T-helper 2 cell treated with Interferon-gamma antibody and Interleukin-4, amounts not matched to agents 5 μg/mL and 100 μg/mL, for 36 hours (primary cell): ENCODE results near the gene FARP2.
"Not testable (repeated sequence)": the region's sequence is repeated elsewhere in the genome, so short reads cannot be mapped to it uniquely, and the experiment has no call there.

Experiments used
- DNase-seq: peaks from one replicate; pipeline ENCODE4 v3.0.0; 2021; ENCODE audit warnings: low spot score
- H3K27ac Mint-ChIP-seq: one replicate; pipeline ENCODE4 v1.8.0; 2021; ENCODE audit warnings: mild to moderate bottlenecking, mixed read lengths
- H3K27me3 Mint-ChIP-seq: one replicate; pipeline ENCODE4 v1.8.0; 2021; ENCODE audit warnings: low read depth, mixed read lengths
- H3K36me3 Mint-ChIP-seq: one replicate; pipeline ENCODE4 v1.8.0; 2021; ENCODE audit warnings: low read depth, mixed read lengths
- H3K4me1 Mint-ChIP-seq: one replicate; pipeline ENCODE4 v1.8.0; 2021; ENCODE audit warnings: low read depth, mixed read lengths
- H3K4me3 Mint-ChIP-seq: one replicate; pipeline ENCODE4 v1.8.0; 2022; ENCODE audit warnings: mild to moderate bottlenecking, moderate library complexity, mixed read lengths
- H3K9me3 Mint-ChIP-seq: one replicate; pipeline ENCODE4 v1.8.0; 2021; ENCODE audit warnings: mixed read lengths

FARP2 gene

DNA sequence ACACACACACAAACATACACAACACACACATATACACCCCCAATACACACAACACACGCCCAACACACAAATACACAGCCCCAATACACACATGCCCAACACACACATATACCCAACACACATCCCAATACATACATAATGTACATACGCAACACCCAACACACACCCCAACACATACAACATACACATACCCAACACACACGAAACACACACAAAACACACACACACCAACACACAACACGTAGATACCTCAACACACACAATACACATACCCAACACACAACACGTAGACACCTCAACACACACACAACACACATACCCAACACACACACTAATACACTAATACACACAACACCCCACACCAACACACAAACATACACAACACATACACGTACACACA is 161.2 kb downstream of the FARP2 start:
- H3K4me1 Mint-ChIP-seq, result peaks cover 17% of the 10 kb centered on the region
- peaks cover 8% of the 10 kb centered on the region for H3K9me3 Mint-ChIP-seq
- H3K27me3 Mint-ChIP-seq, result peaks cover 5% of the 10 kb centered on the region
- DNase-seq, result no peak
- H3K27ac Mint-ChIP-seq, result peak overlapping the region; percentile 42
- H3K36me3 Mint-ChIP-seq, result peaks cover 2% of the 10 kb centered on the region
- H3K4me3 Mint-ChIP-seq, result no peak overlapping the region

DNA sequence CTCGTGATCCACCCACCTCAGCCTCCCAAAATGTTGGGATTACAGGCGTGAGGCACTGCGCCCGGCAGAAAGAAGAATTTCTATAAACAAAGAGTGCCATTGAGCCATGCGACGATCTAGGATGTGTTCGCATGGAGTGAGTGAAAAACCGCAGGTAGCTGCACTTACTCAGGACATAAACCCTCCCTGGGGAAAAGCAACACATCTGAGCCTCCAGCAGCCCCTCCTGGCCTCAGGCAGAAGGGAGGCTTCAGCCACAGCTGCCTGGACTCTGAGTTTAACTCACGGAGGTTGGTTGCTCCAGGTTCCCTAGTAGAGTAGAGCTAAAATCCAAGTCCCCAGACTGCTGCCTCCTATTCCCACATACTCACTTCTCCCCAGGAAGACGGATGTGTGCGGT is 163.6 kb downstream of the FARP2 start:
- Mint-ChIP-seq H3K36me3 (peaks cover 2% of the 10 kb centered on the region), H3K9me3 (peaks cover 8% of the 10 kb centered on the region), H3K27me3 (peaks cover 9% of the 10 kb centered on the region), H3K4me1 (peaks cover 17% of the 10 kb centered on the region), H3K4me3 (no peak overlapping the region), H3K27ac (no peak overlapping the region)
- DNase-seq, result no peak

DNA sequence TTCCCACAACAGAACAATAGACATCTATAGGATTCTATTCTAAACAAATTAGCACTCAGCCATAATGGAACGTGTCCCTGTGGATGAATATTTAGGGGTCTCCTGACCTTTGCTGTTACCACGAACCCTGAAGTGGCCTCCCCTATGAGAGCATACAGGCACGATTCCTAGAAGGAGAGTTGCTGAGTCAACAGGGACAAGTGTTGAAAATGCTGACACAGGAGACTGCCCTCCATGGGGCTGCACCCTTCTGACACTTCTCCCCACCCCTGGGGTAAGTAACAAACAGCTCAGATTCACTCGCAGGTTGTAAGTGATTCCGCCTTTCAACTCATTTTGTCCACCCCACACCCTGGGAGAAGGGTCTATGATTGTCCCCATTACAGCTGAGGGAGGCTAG is 166.4 kb downstream of the FARP2 start:
- Mint-ChIP-seq H3K4me1 (peaks cover 1% of the 10 kb centered on the region), H3K27me3 (peaks cover 11% of the 10 kb centered on the region), H3K9me3 (peaks cover 6% of the 10 kb centered on the region), H3K36me3 (no peaks in the 10 kb centered on the region), H3K27ac (no peak overlapping the region), H3K4me3 (no peak overlapping the region)
- no peak for DNase-seq

DNA sequence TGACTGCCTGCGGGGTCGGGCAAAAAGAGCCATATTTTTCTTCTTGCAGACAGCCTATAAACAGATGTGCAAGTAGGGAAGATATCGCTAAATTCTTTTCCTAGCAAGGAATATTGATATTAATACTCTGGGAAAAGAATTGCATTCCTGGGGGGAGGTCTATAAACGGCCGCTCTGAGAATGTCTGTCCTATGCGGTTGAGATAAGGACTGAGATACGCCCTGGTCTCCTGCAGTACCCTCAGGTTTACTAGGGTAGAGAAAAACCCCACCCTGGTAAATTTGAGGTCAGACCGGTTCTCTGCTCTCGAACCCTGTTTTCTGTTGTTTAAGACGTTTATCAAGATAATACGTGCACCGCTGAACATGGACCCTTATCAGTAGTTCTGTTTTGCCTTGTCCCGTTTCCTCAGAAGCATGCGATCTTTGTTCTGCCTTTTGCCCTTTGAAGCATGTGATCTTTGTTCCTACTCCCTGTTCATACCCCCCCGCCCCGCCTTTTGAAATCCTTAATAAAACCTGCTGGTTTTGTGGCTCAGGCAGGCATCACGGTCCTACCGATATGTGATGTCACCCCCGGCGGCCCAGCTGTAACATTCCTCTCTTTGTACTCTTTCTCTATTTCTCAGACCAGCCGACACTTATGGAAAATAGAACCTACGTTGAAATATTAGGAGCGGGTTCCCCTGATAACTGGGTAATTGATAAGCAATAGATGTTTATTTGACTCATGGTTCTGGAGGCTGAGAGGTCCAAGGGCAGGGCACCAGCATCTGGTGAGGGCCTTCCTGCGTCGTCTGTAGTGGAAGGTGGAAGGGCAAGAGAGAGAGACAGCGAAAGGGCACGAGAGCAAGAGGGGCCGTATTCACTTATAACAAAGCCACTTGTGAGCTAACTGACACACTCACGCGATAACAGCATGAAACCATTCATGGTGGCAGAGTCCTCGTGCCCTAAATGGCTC is 170.0 kb downstream of the FARP2 start:
- not testable (repeated sequence) for H3K4me3 Mint-ChIP-seq, H3K27ac Mint-ChIP-seq

DNA sequence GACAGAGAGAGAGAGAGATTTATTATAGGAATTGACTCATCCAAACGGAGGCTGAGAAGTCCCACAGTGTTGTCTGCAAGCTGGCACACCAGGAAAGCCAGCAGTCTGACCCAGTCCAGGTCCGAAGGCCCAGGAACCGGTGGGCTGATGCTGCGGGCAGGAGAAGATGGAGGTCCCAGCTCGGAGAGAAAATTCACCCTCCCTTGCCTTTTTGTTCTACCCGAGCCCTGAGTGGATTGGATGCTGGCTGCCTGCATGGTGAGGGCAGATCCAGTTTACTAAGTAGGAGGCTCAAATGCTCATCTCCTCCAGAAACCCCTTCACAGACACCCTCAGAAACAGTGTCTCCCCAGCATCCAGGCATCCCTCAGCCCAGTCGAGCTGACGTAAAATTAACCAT is 174.5 kb downstream of the FARP2 start:
- Mint-ChIP-seq H3K36me3 (no peaks in the 10 kb centered on the region), H3K27me3 (no peaks in the 10 kb centered on the region), H3K9me3 (peaks cover 4% of the 10 kb centered on the region), H3K27ac (no peak overlapping the region), H3K4me1 (no peaks in the 10 kb centered on the region), H3K4me3 (no peak overlapping the region)
- DNase-seq, result no peak

More for the DNA sequence above, 170.0 kb downstream of the FARP2 start:
- DNase-seq, H3K4me1 Mint-ChIP-seq, H3K27me3 Mint-ChIP-seq, H3K36me3 Mint-ChIP-seq, H3K9me3 Mint-ChIP-seq: not testable (repeated sequence)

DNA sequence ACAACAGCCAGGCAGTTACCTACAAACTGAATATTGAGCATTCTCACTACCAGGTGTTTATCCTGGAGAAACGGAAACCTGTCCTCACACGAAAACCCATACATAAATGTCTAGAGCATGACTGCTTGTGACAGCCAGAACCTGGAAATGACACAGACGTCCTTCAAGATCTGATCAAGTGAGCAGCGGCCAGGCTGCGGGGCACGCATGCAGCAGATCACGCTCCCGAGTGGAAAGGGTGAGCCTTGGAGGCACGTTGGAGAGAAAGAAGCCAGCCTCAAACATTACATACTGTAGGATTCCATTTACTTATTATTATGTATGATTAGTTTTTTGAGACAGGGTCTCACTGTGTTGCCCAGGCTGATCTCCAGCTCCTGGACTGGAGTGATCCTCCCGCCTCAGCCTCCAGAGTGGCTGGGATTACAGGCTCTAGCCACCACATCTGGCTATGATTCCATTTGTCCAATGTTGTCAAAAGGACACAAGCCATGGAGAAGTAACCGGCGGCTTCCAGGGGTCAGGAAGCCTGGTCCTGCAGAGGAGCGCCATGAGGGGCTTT is 175.2 kb downstream of the FARP2 start:
- Mint-ChIP-seq H3K27me3 (no peaks in the 10 kb centered on the region), H3K27ac (no peak overlapping the region), H3K4me3 (no peak overlapping the region), H3K36me3 (no peaks in the 10 kb centered on the region), H3K9me3 (peaks cover under 1% of the 10 kb centered on the region), H3K4me1 (no peaks in the 10 kb centered on the region)
- DNase-seq, result no peak

DNA sequence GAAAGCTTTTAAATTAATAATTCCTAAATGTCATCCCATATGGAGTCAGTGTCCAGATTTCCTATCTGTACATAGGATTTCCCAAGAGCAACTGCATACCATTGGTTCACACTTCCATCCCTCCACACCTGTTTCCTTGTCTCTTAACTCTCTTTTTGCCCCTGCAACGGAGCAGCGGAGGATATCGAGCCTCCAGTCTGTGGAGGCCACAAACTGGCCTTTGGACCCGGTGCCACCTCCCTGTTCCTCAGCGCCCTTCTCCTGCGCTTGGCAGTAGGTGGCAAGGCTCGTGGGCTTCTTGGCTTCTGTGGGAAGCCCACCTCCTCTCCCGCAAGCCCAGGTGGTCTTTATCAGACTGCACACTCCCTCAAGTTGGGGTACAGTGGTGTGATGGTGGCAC is 176.1 kb downstream of the FARP2 start:
- DNase-seq, result no peak
- H3K27me3 Mint-ChIP-seq, result no peaks in the 10 kb centered on the region

DNA sequence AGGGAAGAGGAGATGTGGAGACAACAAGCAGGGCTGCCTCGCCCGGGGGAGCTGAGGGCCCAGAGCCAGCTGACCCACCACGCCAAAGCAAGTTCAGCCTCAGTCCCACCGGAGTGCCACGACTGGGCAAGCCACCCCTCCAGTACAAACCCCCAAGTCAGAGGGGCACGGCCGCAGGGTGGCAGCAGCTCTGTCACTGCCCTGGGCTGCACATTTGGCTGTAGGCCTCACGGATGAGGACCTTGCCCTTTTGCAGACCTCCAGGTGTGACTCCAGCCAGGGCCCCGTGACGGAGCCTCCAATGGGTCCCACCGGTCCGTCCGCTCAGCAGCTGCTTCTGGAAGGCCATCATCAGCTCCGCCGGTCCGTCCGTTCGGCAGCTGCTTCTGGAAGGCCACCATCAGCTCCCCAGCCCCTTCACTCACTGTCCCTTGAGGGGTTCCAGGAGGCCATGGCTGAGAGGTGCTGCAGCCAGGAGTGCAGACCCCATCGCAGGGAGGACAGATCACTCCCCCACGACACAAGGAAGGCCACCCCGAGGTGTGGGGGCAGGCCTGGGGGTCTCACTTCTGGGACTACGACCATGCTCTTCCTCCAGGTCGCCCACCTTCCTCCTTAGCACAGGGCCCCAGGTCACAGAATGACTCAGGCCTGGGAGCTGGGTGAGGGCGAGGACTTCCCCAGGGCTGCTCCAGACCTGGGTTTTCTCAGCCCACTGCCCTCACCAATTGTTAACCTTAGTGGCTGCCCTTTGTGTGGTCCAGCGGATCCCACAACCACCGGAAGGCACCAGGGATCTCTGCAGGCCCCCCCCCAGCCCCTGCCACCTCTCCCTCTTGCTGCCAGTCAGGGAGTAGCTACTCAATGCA is 176.9 kb downstream of the FARP2 start:
- Mint-ChIP-seq H3K27ac (no peak overlapping the region), H3K27me3 (no peaks in the 10 kb centered on the region), H3K4me3 (no peak overlapping the region), H3K4me1 (no peaks in the 10 kb centered on the region), H3K36me3 (no peaks in the 10 kb centered on the region), H3K9me3 (no peaks in the 10 kb centered on the region)
- no peak for DNase-seq

More for the DNA sequence above, 176.1 kb downstream of the FARP2 start:
- H3K4me1 Mint-ChIP-seq, result no peaks in the 10 kb centered on the region
- H3K36me3 Mint-ChIP-seq, result no peaks in the 10 kb centered on the region
- H3K4me3 Mint-ChIP-seq, result no peak overlapping the region
- H3K9me3 Mint-ChIP-seq, result no peaks in the 10 kb centered on the region
- H3K27ac Mint-ChIP-seq, result no peak overlapping the region

DNA sequence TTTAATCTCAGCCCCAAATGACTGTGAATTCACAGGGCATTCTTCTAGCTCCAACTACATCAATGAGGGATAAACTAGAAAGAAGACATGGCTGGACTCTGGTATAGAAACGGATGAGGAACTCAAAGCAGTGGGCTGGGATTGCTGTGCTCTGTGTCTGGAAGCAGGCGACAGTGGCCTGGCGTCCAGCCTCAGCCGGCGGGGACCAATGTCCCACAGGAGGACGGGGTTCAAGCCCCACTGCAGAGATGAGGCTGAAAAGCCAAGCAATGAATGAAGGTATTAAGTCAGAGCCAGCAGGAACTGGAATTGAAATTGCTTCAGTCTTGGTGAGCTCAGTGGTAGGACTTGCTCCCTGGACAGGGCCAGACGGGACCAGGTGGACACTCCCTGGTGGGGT is 178.2 kb downstream of the FARP2 start:
- no peaks in the 10 kb centered on the region for H3K9me3 Mint-ChIP-seq
- no peaks in the 10 kb centered on the region for H3K36me3 Mint-ChIP-seq
- no peak overlapping the region for H3K4me3 Mint-ChIP-seq
- H3K27ac Mint-ChIP-seq, result no peak overlapping the region
- H3K4me1 Mint-ChIP-seq, result no peaks in the 10 kb centered on the region
- H3K27me3 Mint-ChIP-seq, result peaks cover 6% of the 10 kb centered on the region
- no peak for DNase-seq

DNA sequence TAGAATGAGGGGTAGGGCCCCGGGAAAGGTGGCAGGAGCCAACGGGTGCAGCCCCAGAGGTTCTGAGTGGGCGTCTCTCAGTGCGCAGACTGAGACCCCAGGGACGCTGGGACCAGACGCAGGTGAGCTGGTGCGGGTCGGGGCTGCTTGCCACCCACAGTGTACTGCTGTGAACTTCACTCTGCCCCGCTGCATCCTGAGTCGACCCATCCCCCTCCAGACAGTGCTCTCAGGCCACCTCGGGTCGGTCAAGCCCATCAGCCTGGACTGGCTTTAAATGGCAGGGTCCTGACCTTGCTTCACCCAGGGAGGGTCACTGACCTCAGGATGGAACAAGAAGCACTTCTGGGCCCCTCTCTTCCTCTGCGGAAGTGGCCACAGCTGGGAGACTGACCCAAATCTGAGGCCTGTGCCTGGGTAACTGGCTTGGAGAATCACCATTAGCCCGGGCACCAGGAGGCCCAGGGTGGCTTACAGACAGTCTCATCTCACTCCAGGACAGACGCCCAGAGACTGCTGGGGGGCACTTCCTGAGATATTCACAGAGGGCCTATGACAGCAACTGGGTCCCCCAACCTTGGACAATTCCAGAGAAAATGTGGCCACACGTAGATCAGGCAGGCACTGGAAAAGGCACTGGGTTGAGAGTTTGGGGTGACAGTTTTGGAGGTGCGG is 178.8 kb downstream of the FARP2 start:
- H3K27me3 Mint-ChIP-seq, result peaks cover 7% of the 10 kb centered on the region
- H3K9me3 Mint-ChIP-seq, result no peaks in the 10 kb centered on the region
- H3K27ac Mint-ChIP-seq, result no peak overlapping the region
- H3K36me3 Mint-ChIP-seq, result no peaks in the 10 kb centered on the region
- no peak overlapping the region for H3K4me3 Mint-ChIP-seq
- no peak for DNase-seq
- H3K4me1 Mint-ChIP-seq, result no peaks in the 10 kb centered on the region

DNA sequence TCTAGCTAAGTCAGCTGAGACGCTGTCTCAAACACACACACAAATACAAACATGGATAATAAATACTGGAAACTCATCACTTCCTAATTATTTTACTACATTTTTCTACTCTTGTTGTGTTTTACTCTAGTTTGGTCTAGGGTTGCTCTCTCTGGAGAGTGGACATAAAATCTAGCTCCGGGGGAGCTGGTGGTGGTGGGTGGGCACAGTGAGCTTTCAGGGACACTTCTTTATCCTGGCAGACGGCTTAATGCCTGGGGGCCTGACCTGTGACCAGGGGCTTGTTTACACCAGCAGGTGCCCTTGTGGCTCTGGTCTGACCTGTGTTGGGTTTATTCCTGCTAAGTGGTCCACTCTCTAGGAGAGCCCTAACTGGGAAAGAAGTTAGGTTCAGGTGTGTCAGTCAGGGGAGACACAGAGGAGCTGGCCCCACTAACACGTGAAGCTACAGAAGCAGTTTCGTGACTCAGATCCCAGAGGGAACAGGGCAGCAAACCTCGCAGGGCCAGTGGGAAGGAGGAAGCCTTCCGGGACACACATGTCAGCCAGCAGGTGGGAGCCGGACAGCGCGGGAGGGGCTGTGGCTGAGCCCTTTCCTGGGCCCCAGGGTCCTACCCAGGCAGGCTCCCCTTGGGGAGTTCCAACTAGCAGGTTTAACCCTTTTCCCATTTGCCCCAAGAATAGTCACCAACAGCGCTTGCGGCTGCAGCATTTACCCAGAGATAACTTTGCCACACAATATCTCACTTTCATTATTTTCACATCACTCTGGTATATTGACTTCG is 180.0 kb downstream of the FARP2 start:
- Mint-ChIP-seq H3K36me3 (no peaks in the 10 kb centered on the region), H3K27me3 (peaks cover 12% of the 10 kb centered on the region), H3K4me1 (peaks cover 2% of the 10 kb centered on the region), H3K9me3 (no peaks in the 10 kb centered on the region), H3K27ac (no peak overlapping the region), H3K4me3 (no peak overlapping the region)
- no peak for DNase-seq

DNA sequence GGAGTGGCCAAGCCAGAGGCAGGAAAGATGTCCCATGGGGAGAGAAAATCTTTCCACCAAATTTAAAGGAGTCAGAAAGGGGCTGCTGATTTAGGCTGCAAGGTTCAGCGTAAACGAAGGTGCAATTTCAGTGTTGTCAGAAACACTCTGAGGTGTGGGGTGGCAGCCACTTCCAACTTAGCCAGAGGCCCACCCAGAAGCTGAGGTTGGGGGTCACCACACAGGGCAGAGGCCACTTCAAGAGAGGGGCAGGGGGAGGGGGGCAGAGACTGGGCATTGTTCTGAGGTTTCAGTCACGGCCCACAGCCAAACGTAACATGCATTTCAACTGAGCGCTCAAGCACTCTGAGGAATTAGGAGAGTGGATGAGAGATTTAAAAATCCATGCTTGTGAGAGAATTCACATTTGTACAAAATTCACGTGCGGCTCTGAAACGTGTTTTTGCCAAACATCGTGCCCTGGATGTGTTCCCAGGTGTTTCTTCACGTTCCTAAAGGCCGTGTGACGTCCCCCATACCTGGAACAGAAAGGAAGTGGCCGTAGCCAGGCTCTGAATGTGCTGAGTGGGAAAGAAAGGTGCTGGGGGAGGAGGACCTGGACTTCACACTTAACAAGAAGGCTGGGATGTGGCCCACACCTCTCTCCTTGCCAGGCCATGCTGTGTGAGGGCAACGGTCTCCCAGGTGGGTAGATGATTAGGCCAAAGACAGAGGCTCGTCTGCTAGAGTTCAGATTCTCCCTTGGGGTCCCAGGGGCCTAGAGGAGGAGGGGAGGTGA is 182.9 kb downstream of the FARP2 start:
- Mint-ChIP-seq H3K27ac (no peak overlapping the region), H3K4me3 (no peak overlapping the region), H3K27me3 (peaks cover 23% of the 10 kb centered on the region), H3K4me1 (peaks cover 2% of the 10 kb centered on the region), H3K36me3 (no peaks in the 10 kb centered on the region), H3K9me3 (no peaks in the 10 kb centered on the region)
- DNase-seq, result no peak
